PC-9 (cell line): ENCODE results near the gene SNAP47. TPM values are rescaled to one million over a fixed set of nuclear protein-coding genes. Genes with fewer than 3 reads are reported as not detected.
A peak's percentile ranks its signal among the peaks of the same experiment; 100 is the strongest.

Source experiments
- BruUV-seq: library from RNA; stranded (reverse); fragments of 400-500 nt; replicated peaks from 2 replicates; lab custom pipeline; 2021; lab: Mats Ljungman, UMichigan
- CTCF ChIA-PET: fragments of 300-600 bp; sonication (Branson Sonifier 250); formaldehyde crosslinking; loops from one replicate; lab custom pipeline; 2022; ENCODE audit warnings: antibody characterized with exemption; lab: Charles Lee
- POLR2A ChIA-PET: fragments of 300-600 bp; sonication (Branson Sonifier 250); formaldehyde crosslinking; loops from one replicate; lab custom pipeline; 2022; ENCODE audit warnings: antibody characterized with exemption; ENCODE audit not compliant: unreplicated experiment; lab: Charles Lee
- DNase-seq, 2 experiments: peaks; one replicate each; pipeline versions ENCODE4 v3.0.0 to v3.0.0-alpha.2; 2015 to 2022; ENCODE audit warnings: mixed read lengths in 1 of 2
- H2AFZ ChIP-seq: fragments of 200-600 bp; sonication (generic); 2 replicates; pipeline ENCODE4 v1.8.1; 2017; ENCODE audit warnings: antibody characterized with exemption
- H3F3A ChIP-seq: fragments of 200-600 bp; sonication (generic); 2 replicates; pipeline ENCODE4 v1.8.1; 2017; ENCODE audit warnings: antibody characterized with exemption, mild to moderate bottlenecking, low read depth; ENCODE audit not compliant: insufficient read depth
- H3K27ac ChIP-seq: fragments of 200-600 bp; sonication (generic); 2 replicates; pipeline ENCODE4 v1.6.1; 2016; ENCODE audit warnings: mixed run types
- H3K27me3 ChIP-seq: fragments of 200-600 bp; sonication (generic); 2 replicates; pipeline ENCODE4 v1.6.1; 2016; ENCODE audit warnings: low read depth, mixed run types; ENCODE audit not compliant: insufficient read depth
- H3K36me3 ChIP-seq: fragments of 200-600 bp; sonication (generic); 2 replicates; pipeline ENCODE4 v1.6.1; 2016; ENCODE audit warnings: low read depth, mixed run types
- H3K4me1 ChIP-seq: fragments of 200-600 bp; sonication (generic); replicated peaks from 2 replicates; pipeline ENCODE4 v1.6.1; 2016; ENCODE audit warnings: mixed run types; ENCODE audit not compliant: insufficient read depth
- H3K4me2 ChIP-seq: fragments of 200-600 bp; sonication (generic); 2 replicates; pipeline ENCODE4 v1.6.1; 2017; ENCODE audit warnings: mixed run types
- H3K4me3 ChIP-seq: fragments of 200-600 bp; sonication (generic); 2 replicates; pipeline ENCODE4 v1.6.1; 2016; ENCODE audit warnings: mixed run types
- H3K79me2 ChIP-seq: fragments of 200-600 bp; sonication (generic); 2 replicates; pipeline ENCODE4 v1.6.1; 2017; ENCODE audit warnings: low read depth, mixed run types
- H3K9me2 ChIP-seq: fragments of 200-600 bp; sonication (generic); 2 replicates; pipeline ENCODE4 v1.8.1; 2017; ENCODE audit warnings: mild to moderate bottlenecking; ENCODE audit not compliant: insufficient read depth
- H3K9me3 ChIP-seq: fragments of 200-600 bp; sonication (generic); 2 replicates; pipeline ENCODE4 v1.8.1; 2016; ENCODE audit warnings: low read depth; ENCODE audit not compliant: insufficient read depth
- H4K20me1 ChIP-seq: fragments of 200-600 bp; sonication (generic); 2 replicates; pipeline ENCODE4 v1.8.1; 2017; ENCODE audit not compliant: insufficient read depth
- EZH2 ChIP-seq: fragments of 200-600 bp; sonication (generic); IDR thresholded peaks from 2 replicates; pipeline ENCODE4 v1.8.0; 2017; ENCODE audit warnings: antibody characterized with exemption, low read depth
- intact Hi-C: fragments of 100-400 bp; cut with micrococcal nuclease; formaldehyde crosslinking; loops from one replicate; pipeline ENCODE4 v1.10.0; 2022; ENCODE audit not compliant: unreplicated experiment
- total RNA-seq: library from RNA; stranded (reverse); gene quantifications from 2 replicates; pipeline ENCODE4 v1.2.3, GENCODE V29; 2021
- TF ChIP-seq, protein P1 (sequence below): fragments of 200-600 bp; sonication (generic); conservative IDR thresholded peaks from 2 replicates; pipeline ENCODE4 v1.6.1; 2017; ENCODE audit warnings: mixed run types, antibody characterized with exemption, mild to moderate bottlenecking, moderate library complexity

SNAP47 gene
- total RNA-seq, 1 experiment from 2014 or later = 70.2 TPM

DNA sequence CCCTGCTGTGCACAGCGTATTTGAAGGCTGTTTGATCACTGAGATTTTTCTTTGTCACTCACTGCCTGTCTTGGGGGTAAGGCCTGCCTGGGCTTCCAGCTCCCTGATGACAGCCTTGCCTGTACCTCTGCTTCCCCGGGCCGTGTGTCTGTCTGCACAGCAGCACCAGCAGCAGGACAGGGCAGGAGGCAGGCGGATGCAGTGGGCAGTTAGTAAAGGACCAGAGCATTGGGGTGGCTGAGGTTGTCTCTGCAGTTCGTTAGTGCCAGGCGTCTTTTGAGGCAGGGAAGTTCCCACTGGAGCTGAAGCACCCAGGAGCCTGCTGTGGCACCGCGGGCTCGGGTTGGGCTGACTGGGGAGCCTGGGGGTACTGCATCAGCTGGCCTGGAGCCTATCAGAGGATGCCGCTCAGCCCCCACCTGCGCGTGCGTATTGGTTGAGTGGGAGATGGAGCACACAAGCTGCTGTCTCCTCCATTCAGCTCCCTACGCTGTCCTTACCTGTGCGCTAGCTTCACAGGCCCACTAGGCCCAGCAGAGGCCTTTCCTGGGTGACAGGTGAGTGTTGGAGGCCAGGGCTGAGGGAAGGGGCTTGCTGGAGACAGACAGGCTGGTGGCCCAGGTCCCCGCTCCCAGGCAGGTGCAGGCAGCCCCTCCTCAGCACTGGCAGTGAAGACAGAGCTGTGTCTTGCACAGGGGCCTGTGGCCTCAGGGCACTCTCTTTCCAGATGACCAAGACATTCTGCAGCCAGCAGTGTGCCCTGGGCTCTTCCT lies 28.2 kb downstream of the SNAP47 start:
- no peak for DNase-seq
- peaks cover 21% of the 10 kb centered on the region; the same call in 1 of the 2 replicates for H3K36me3 ChIP-seq
- H3K27me3 ChIP-seq = no peaks in the 10 kb centered on the region
- peak overlapping the region; percentile 87 for H3K27ac ChIP-seq
- H3K9me3 ChIP-seq = no peaks in the 10 kb centered on the region
- H3K4me2 ChIP-seq = peak overlapping the region; percentile 41
- ChIA-PET POLR2A (interaction anchor here (0.6 to 1.0 kb wide), 5 partner anchors 25 to 537 kb away, joined by 3 to 7 read pairs (median 4); no protein-coding TSS in a partner anchor), CTCF (interaction anchor here (0.5 to 2.4 kb wide), 10 partner anchors 24 to 236 kb away, joined by 3 to 12 read pairs (median 4); no protein-coding TSS in a partner anchor)
- H3K4me1 ChIP-seq = peaks cover 57% of the 10 kb centered on the region
- H3F3A ChIP-seq = peaks cover 62% of the 10 kb centered on the region
- no peak overlapping the region for H2AFZ ChIP-seq
- BruUV-seq = TSS peak; percentile 69
- no peak overlapping the region for H3K4me3 ChIP-seq
- peaks cover 66% of the 10 kb centered on the region for H4K20me1 ChIP-seq
- intact Hi-C loops = loop anchor here (1.0 to 10.0 kb wide), 8 partner anchors 25 to 611 kb away; partner anchors contain the start of genes ARF1 and MRPL55
- TF ChIP-seq, protein P1, sequence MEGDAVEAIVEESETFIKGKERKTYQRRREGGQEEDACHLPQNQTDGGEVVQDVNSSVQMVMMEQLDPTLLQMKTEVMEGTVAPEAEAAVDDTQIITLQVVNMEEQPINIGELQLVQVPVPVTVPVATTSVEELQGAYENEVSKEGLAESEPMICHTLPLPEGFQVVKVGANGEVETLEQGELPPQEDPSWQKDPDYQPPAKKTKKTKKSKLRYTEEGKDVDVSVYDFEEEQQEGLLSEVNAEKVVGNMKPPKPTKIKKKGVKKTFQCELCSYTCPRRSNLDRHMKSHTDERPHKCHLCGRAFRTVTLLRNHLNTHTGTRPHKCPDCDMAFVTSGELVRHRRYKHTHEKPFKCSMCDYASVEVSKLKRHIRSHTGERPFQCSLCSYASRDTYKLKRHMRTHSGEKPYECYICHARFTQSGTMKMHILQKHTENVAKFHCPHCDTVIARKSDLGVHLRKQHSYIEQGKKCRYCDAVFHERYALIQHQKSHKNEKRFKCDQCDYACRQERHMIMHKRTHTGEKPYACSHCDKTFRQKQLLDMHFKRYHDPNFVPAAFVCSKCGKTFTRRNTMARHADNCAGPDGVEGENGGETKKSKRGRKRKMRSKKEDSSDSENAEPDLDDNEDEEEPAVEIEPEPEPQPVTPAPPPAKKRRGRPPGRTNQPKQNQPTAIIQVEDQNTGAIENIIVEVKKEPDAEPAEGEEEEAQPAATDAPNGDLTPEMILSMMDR = no peak
- TF ChIP-seq EZH2 = no peak
- H3K9me2 ChIP-seq = no peaks in the 10 kb centered on the region
- peaks cover 13% of the 10 kb centered on the region for H3K79me2 ChIP-seq

DNA sequence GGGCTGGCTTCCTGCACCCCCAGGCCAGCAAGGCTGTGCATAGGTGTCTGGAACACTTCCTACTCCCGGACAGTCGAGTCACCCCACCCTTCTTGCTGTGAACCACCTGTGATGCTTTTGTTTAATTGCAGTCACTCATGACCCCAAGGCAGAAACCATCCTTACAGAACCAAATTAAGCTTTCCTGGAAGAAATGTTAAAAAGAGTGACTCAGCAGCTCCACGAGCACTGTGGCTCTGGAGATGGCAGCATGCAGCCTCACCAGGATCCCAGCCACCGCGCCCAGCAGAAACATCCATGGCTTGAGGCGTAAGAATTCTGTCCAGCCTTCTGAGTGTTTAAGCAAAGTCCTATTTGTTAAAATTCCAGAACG lies 28.8 kb downstream of the SNAP47 start:
- H3K27me3 ChIP-seq = no peaks in the 10 kb centered on the region
- H3K4me3 ChIP-seq = no peak overlapping the region
- peaks cover 13% of the 10 kb centered on the region for H3K79me2 ChIP-seq
- H3K9me2 ChIP-seq = no peaks in the 10 kb centered on the region
- H3K27ac ChIP-seq = peak overlapping the region; percentile 87
- peak overlapping the region; percentile 41 for H3K4me2 ChIP-seq
- H4K20me1 ChIP-seq = peaks cover 60% of the 10 kb centered on the region
- intact Hi-C loops = loop anchor here (1.0 to 10.0 kb wide), 8 partner anchors 24 to 611 kb away; partner anchors contain the start of genes ARF1 and MRPL55
- H3F3A ChIP-seq = peaks cover 57% of the 10 kb centered on the region
- DNase-seq = peak; percentile 96 to 97
- H2AFZ ChIP-seq = no peak overlapping the region
- H3K36me3 ChIP-seq = peaks cover 23% of the 10 kb centered on the region; the same call in 1 of the 2 replicates
- ChIA-PET CTCF (interaction anchor here (0.5 to 2.4 kb wide), 7 partner anchors 28 to 236 kb away, joined by 3 to 10 read pairs (median 5); no protein-coding TSS in a partner anchor), POLR2A (interaction anchor here (0.6 to 1.0 kb wide), 6 partner anchors 24 to 184 kb away, joined by 3 to 7 read pairs (median 4); partner anchors contain the start of gene WNT9A)
- TF ChIP-seq, protein P1 = no peak
- TF ChIP-seq EZH2 = no peak
- peaks cover 52% of the 10 kb centered on the region for H3K4me1 ChIP-seq
- no TSS peak for BruUV-seq
- H3K9me3 ChIP-seq = no peaks in the 10 kb centered on the region

DNA sequence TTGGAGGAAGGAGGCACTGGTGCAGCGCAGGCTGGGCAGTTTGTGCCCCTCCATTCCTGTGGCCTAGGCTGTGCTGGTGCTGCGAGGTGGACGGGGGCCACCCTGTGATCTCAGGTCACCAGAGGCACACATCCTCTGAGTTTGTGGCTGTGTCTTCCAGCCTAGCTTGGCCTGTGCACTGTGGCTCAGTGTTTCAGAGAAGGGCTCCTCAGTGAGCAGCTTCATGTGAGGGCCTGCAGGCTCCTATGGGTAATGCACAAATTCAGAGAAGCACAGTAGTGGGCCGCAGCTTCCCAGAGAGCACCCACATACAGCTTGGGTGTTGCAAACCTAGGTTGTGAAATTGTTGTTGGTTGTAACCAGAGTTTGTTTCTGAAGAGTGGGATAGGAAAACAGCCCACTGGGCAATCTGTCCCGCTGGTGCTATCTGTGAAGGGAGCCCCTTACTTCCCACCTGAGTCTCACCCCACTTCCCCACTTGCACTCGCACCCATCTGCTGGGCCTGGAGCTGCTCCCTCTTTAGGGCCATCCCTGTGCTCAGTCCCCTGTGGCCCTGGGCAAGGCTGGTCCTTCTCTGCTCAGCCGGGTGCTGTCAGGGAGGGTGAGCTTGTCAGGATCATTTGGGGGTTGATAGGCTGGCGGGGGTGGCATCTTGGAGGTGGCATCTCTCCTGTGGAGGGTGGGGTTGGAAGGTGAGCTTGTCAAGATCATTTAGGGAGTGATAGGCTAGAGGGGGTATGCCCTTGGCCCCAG lies 30.2 kb downstream of the SNAP47 start:
- CTCF ChIA-PET = interaction anchor here (0.6 to 1.1 kb wide), 4 partner anchors 35 to 1833 kb away, joined by 3 to 5 read pairs (median 4); no protein-coding TSS in a partner anchor
- peak overlapping the region; percentile 41 for H3K4me2 ChIP-seq
- no peak overlapping the region for H3K4me3 ChIP-seq
- peaks cover 13% of the 10 kb centered on the region for H3K79me2 ChIP-seq
- peak overlapping the region; percentile 87; the same call in 1 of the 2 replicates for H3K27ac ChIP-seq
- no peaks in the 10 kb centered on the region for H3K9me2 ChIP-seq
- TF ChIP-seq, protein P1 = no peak
- TF ChIP-seq EZH2 = no peak
- peaks cover 15% of the 10 kb centered on the region; the same call in 1 of the 2 replicates for H3K36me3 ChIP-seq
- H2AFZ ChIP-seq = no peak overlapping the region
- POLR2A ChIA-PET = interaction anchor here (0.6 to 1.3 kb wide), 6 partner anchors 23 to 690 kb away, joined by 3 to 8 read pairs (median 5); no protein-coding TSS in a partner anchor
- no peaks in the 10 kb centered on the region for H3K27me3 ChIP-seq
- H4K20me1 ChIP-seq = peaks cover 49% of the 10 kb centered on the region
- H3K9me3 ChIP-seq = no peaks in the 10 kb centered on the region
- TSS peak; percentile 18 for BruUV-seq
- intact Hi-C loops = loop anchor here (1.0 to 10.0 kb wide), 2 partner anchors 11 to 609 kb away; no protein-coding TSS in a partner anchor
- peaks cover 53% of the 10 kb centered on the region for H3F3A ChIP-seq
- DNase-seq = no peak
- peaks cover 45% of the 10 kb centered on the region for H3K4me1 ChIP-seq
